GM19372 (cell line): ENCODE data around the gene NCOR1.
"Not testable (repeated sequence)": the region's sequence is repeated elsewhere in the genome, so short reads cannot be mapped to it uniquely, and the experiment has no call there.

ENCODE experiments used
- ATAC-seq: cut with Tn5 transposase; IDR thresholded peaks from one replicate; pipeline ENCODE4 v1.9.1; 2021; ENCODE audit warnings: mild to moderate bottlenecking, low read depth, moderate library complexity; ENCODE audit not compliant: unreplicated experiment

The NCOR1 gene

GRCh38 chr17:16215273-16215964, at the start of gene NCOR1:
Gene NCOR1 (minus strand): TSS chr17:16215534. CDS start chr17:16194569, 20,965 bp downstream.
- ATAC-seq: peak; percentile 67

- no peak for ATAC-seq
These were observed 46.9 kb upstream of the NCOR1 start for GRCh38 chr17:16262201-16262600.

- ATAC-seq: no peak
These were observed 45.7 kb upstream of the NCOR1 start for GRCh38 chr17:16261049-16261448.

- ATAC-seq: no peak
These were observed 44.6 kb upstream of the NCOR1 start for GRCh38 chr17:16259926-16260325.

GRCh38 chr17:16258901-16259300, 43.6 kb upstream of the NCOR1 start:
- ATAC-seq: no peak

- no peak for ATAC-seq
These were observed 40.2 kb upstream of the NCOR1 start for GRCh38 chr17:16255481-16255921.

- ATAC-seq: no peak
These were observed 39.6 kb upstream of the NCOR1 start for GRCh38 chr17:16254773-16255400.

GRCh38 chr17:16251556-16251955, 36.2 kb upstream of the NCOR1 start:
- ATAC-seq: no peak

GRCh38 chr17:16251043-16251442, 35.7 kb upstream of the NCOR1 start:
- no peak for ATAC-seq

- ATAC-seq: no peak
These were observed 35.3 kb upstream of the NCOR1 start for GRCh38 chr17:16250635-16251034.

- ATAC-seq: no peak
These were observed 32.3 kb upstream of the NCOR1 start for GRCh38 chr17:16247586-16247984.

- no peak for ATAC-seq
These were observed 28.6 kb upstream of the NCOR1 start for GRCh38 chr17:16243801-16244567.

GRCh38 chr17:16243385-16243784, 28.1 kb upstream of the NCOR1 start:
- ATAC-seq: no peak

- ATAC-seq: no peak
These were observed 26.6 kb upstream of the NCOR1 start for GRCh38 chr17:16241906-16242399.

- no peak for ATAC-seq
These were observed 24.6 kb upstream of the NCOR1 start for GRCh38 chr17:16239931-16240330.

- ATAC-seq: no peak
These were observed 17.1 kb upstream of the NCOR1 start for GRCh38 chr17:16232391-16232790.

- ATAC-seq: not testable (repeated sequence)
These were observed 14.7 kb upstream of the NCOR1 start for GRCh38 chr17:16229912-16230561.

GRCh38 chr17:16222406-16222805, 7.1 kb upstream of the NCOR1 start:
- ATAC-seq: no peak

- peak; percentile 38 for ATAC-seq
These were observed 1.8 kb upstream of the NCOR1 start, which contains the start of gene PIGL for GRCh38 chr17:16217002-16217635. Gene PIGL (plus strand): TSS chr17:16217210. CDS start chr17:16217227, 17 bp downstream.

GRCh38 chr17:16216341-16217001, 1.1 kb upstream of the NCOR1 start:
- ATAC-seq: not testable (repeated sequence)
